ENCODE measurements around the gene FAM240A.

Gene FAM240A

DNA sequence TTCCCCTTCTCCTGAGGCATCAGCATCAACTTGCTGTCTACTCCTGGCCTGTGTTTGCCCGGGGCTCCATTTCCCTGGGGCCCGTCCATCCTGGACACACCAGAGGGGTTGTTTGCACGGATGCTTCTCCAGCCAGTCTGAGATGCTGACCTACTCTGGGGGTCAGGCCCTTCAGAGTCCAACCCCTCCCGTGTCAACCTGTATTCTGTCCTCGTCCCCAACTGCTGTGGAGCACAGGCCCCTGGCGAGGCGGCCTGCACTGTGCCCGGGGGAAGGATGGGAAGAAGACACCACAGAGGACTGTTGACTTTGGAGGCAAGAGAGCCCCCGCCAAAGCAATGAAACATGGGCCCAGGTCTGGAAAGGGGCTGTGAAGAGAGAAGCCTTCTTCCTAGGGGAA lies 55.3 kb downstream of the FAM240A start:
- DNase-seq: no peak
- TF ChIP-seq, protein P1, sequence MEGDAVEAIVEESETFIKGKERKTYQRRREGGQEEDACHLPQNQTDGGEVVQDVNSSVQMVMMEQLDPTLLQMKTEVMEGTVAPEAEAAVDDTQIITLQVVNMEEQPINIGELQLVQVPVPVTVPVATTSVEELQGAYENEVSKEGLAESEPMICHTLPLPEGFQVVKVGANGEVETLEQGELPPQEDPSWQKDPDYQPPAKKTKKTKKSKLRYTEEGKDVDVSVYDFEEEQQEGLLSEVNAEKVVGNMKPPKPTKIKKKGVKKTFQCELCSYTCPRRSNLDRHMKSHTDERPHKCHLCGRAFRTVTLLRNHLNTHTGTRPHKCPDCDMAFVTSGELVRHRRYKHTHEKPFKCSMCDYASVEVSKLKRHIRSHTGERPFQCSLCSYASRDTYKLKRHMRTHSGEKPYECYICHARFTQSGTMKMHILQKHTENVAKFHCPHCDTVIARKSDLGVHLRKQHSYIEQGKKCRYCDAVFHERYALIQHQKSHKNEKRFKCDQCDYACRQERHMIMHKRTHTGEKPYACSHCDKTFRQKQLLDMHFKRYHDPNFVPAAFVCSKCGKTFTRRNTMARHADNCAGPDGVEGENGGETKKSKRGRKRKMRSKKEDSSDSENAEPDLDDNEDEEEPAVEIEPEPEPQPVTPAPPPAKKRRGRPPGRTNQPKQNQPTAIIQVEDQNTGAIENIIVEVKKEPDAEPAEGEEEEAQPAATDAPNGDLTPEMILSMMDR (IDR thresholded peaks at IDR 0.05): no peak
- Mint-ChIP-seq H3K4me3 (no peak overlapping the region), H3K36me3 (ENCODE audit: low read depth) (no peaks in the 10 kb centered on the region), H3K9me3 (no peaks in the 10 kb centered on the region), H3K27me3 (ENCODE audit: low read depth, poor library complexity) (peaks cover 4% of the 10 kb centered on the region), H3K4me1 (peaks cover 66% of the 10 kb centered on the region), H3K27ac (no peak overlapping the region)

DNA sequence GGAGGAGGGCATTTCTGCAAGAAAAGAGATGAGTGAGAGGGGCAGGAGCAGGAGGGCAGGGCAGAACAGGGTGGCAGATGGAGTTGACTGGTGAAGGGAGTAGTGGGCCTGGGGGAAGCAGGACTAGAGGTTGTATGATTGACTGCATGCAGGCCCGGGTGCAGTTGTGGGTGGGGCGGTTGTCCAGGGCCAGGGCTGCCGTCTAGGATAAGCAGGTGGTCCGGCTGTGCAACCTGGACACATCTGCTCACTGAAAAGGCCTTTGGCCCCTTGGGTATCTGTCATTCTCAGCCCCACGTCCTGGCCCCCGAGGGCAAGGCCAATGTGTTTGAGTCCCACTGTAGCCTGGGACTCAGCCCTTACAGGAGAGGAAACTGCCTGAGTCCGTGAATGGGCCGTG lies 55.8 kb downstream of the FAM240A start:
- peaks cover 4% of the 10 kb centered on the region for H3K27me3 Mint-ChIP-seq (ENCODE audit: low read depth, poor library complexity)
- H3K36me3 Mint-ChIP-seq (ENCODE audit: low read depth): no peaks in the 10 kb centered on the region
- DNase-seq: no peak
- H3K27ac Mint-ChIP-seq: no peak overlapping the region
- H3K4me1 Mint-ChIP-seq: peaks cover 63% of the 10 kb centered on the region
- H3K9me3 Mint-ChIP-seq: no peaks in the 10 kb centered on the region
- no peak overlapping the region for H3K4me3 Mint-ChIP-seq
- TF ChIP-seq, protein P1 (IDR thresholded peaks at IDR 0.05): no peak

DNA sequence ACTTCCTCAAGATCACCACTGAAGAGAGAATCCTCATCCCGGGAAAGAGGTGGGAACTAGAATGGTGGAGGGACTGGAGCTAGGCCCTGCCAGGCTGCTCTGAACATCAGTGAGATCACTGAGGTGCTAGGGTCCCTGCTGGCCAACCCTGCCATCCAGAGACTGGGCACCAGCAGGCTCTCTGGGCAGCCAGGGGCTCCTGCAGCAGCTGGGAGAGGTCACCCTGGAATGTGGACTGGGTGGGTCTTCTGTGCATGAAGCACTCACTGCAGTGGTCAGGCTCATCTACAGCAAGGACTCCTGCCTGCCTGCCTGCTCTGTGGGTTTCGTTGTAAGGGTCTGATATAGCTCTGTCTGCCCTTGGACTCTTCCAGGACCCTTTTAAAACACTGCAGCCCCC lies 56.3 kb downstream of the FAM240A start:
- DNase-seq: no peak
- peaks cover 4% of the 10 kb centered on the region for H3K27me3 Mint-ChIP-seq (ENCODE audit: low read depth, poor library complexity)
- no peak overlapping the region for H3K4me3 Mint-ChIP-seq

DNA sequence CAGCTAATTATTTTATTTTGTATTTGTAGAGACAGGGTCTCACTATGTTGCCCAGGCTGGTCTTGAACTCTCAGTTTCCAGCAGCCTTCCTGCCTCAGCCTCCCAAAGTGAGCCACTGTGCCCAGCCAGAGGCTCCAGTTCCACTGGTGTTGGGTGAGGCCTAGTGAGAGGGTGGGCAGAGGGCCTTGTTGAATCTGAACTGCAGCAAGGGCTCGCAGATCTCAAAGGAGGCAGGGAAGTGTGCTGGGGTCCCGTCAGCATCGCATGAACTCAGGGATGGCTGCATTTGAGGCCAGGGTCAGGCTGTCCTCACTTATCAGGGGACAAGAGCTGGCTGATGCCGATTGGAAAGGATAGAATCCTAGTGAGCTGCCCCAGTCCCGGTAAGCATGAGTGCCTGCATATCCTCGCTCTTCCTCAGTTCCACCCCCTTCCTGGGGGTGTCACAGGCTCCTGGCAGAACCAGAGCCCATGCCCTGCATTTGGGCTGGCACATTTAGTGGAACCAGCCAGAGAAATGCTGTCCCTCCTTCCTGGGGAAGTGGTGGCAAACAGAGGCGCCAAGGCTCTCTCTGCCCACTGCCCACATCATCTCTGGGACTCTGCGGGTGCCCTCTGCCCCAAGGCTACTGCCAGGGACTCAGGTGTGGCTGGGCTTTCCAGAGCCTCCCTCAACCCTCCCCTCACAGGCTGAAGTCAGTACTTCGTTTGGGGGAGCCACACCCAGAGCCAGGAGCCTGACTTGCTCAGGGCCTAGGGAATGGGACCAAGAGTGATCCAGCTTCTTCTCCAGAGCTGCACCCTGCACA lies 57.1 kb downstream of the FAM240A start:
- Mint-ChIP-seq H3K27ac (no peak overlapping the region), H3K27me3 (ENCODE audit: low read depth, poor library complexity) (peaks cover 4% of the 10 kb centered on the region), H3K9me3 (no peaks in the 10 kb centered on the region), H3K4me1 (peaks cover 57% of the 10 kb centered on the region), H3K36me3 (ENCODE audit: low read depth) (no peaks in the 10 kb centered on the region), H3K4me3 (no peak overlapping the region)
- TF ChIP-seq, protein P1 (IDR thresholded peaks at IDR 0.05): no peak
- DNase-seq: no peak

More for the DNA sequence above, 56.3 kb downstream of the FAM240A start:
- no peaks in the 10 kb centered on the region for H3K36me3 Mint-ChIP-seq (ENCODE audit: low read depth)
- TF ChIP-seq, protein P1 (IDR thresholded peaks at IDR 0.05): no peak
- H3K27ac Mint-ChIP-seq: no peak overlapping the region
- H3K9me3 Mint-ChIP-seq: no peaks in the 10 kb centered on the region
- H3K4me1 Mint-ChIP-seq: peaks cover 63% of the 10 kb centered on the region

DNA sequence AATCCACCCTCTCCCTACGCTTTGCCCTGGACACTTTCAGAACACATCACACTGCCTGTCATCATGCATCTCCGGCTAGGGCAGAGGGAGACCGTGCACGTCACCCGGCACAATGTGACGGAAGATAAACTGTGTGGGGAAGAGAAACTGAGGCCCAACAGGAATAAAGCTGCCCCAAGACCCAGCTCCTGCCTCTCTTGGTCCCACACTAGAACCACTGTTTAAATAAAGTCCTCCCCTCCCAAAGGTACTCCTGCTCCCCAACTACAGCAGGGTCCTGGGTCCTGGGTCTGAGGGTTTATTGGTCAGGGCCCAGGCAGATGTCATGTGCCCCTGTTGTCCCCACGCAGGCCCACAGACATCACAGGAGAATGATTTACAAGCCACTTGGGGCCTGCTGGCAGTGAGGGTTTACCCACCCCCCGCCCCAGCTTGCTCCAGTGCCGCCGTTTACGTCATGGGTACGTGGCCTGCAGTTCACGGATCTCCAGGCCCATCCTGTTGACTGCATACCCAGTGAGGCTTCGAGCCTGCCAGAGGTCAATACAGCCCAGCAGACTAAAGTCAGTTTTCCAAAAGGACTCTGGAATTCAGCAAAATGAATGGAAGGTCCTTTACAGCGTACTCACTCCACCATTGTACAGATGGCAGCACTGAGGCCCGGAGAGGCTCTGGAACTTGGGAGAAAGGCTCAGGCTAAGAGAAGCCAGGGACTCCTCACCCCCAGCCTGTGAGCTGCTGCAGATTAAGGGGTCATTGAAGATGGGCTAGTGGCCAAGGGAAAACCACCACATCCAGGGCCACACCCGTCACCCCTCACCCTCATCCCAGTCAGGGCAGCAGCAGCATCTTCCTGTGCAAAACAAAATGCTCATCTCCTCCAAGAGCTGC lies 57.9 kb downstream of the FAM240A start:
- no peak overlapping the region for H3K27ac Mint-ChIP-seq
- peaks cover 48% of the 10 kb centered on the region for H3K4me1 Mint-ChIP-seq
- H3K9me3 Mint-ChIP-seq: no peaks in the 10 kb centered on the region
- H3K36me3 Mint-ChIP-seq (ENCODE audit: low read depth): no peaks in the 10 kb centered on the region
- TF ChIP-seq, protein P1 (IDR thresholded peaks at IDR 0.05): no peak
- DNase-seq: no peak
- peaks cover 8% of the 10 kb centered on the region for H3K27me3 Mint-ChIP-seq (ENCODE audit: low read depth, poor library complexity)
- H3K4me3 Mint-ChIP-seq: no peak overlapping the region

All from nephron progenitor cell (in vitro differentiated cells).